OCI-LY1 (cell line): ENCODE results near the gene RWDD3.

Experiments
- H2AFZ ChIP-seq: fragments of 200-600 bp; sonication (generic), shearing (Covaris generic); 2 replicates; pipeline ENCODE4 v1.6.0; 2014; ENCODE audit warnings: antibody characterized with exemption, mild to moderate bottlenecking, low read length
- H3F3A ChIP-seq: fragments of 200-600 bp; sonication (generic), shearing (Covaris generic); 2 replicates; pipeline ENCODE4 v1.6.0; 2014; ENCODE audit warnings: mild to moderate bottlenecking, antibody characterized with exemption, low read length, moderate library complexity; ENCODE audit not compliant: insufficient read depth
- H3K27ac ChIP-seq: fragments of 200-600 bp; sonication (generic); 2 replicates; pipeline ENCODE4 v1.5.1; 2014; ENCODE audit warnings: low read length, mixed run types, mild to moderate bottlenecking, low read depth; ENCODE audit not compliant: poor library complexity, severe bottlenecking
- H3K27me3 ChIP-seq: fragments of 200-600 bp; sonication (generic); 2 replicates; pipeline ENCODE4 v1.6.0; 2014; ENCODE audit warnings: antibody characterized with exemption, mild to moderate bottlenecking, low read length, moderate library complexity; ENCODE audit not compliant: insufficient read depth
- H3K36me3 ChIP-seq: fragments of 200-600 bp; sonication (generic); 2 replicates; pipeline ENCODE4 v1.6.1; 2014; ENCODE audit warnings: mild to moderate bottlenecking, antibody characterized with exemption, low read length, moderate library complexity, mixed read lengths; ENCODE audit not compliant: insufficient read depth
- H3K4me1 ChIP-seq: fragments of 200-600 bp; sonication (generic); 2 replicates; pipeline ENCODE4 v1.5.1; 2014; ENCODE audit warnings: mild to moderate bottlenecking, low read length, moderate library complexity; ENCODE audit not compliant: insufficient read depth, severe bottlenecking
- H3K4me2 ChIP-seq: fragments of 200-600 bp; sonication (generic), shearing (Covaris generic); 2 replicates; pipeline ENCODE4 v1.6.1; 2014; ENCODE audit warnings: low read length
- H3K4me3 ChIP-seq: fragments of 200-600 bp; sonication (generic); 2 replicates; pipeline ENCODE4 v1.5.1; 2014; ENCODE audit warnings: low read length, low read depth, mild to moderate bottlenecking, mixed read lengths; ENCODE audit not compliant: poor library complexity, severe bottlenecking
- H3K79me2 ChIP-seq: fragments of 200-600 bp; shearing (Covaris generic); 2 replicates; pipeline ENCODE4 v1.6.1; 2016; ENCODE audit warnings: mixed run types, low read length, mixed read lengths; ENCODE audit not compliant: insufficient read depth
- H3K9ac ChIP-seq: fragments of 200-600 bp; sonication (generic), shearing (Covaris generic); 2 replicates; pipeline ENCODE4 v1.6.1; 2014; ENCODE audit warnings: mild to moderate bottlenecking, low read length, mixed read lengths
- H3K9me2 ChIP-seq: fragments of 200-600 bp; sonication (generic), shearing (Covaris generic); 2 replicates; pipeline ENCODE4 v1.6.1; 2014; ENCODE audit warnings: low read depth, mild to moderate bottlenecking, low read length, mixed read lengths
- H3K9me3 ChIP-seq: fragments of 200-600 bp; shearing (Covaris generic); 2 replicates; pipeline ENCODE4 v1.6.1; 2014; ENCODE audit warnings: low read length, mixed read lengths
- H4K20me1 ChIP-seq: fragments of 200-600 bp; sonication (generic), shearing (Covaris generic); 2 replicates; pipeline ENCODE4 v1.6.0; 2016; ENCODE audit warnings: mild to moderate bottlenecking, low read length; ENCODE audit not compliant: insufficient read depth
- EZH2 ChIP-seq: fragments of 200-600 bp; sonication (generic), shearing (Covaris generic); IDR thresholded peaks from 2 replicates; pipeline ENCODE4 v1.8.0; 2017; ENCODE audit warnings: borderline replicate concordance, mixed run types, mild to moderate bottlenecking, antibody characterized with exemption, low read length, moderate library complexity, mixed read lengths
- TF ChIP-seq, protein P1 (sequence below): fragments of 200-600 bp; sonication (generic), shearing (Covaris generic); IDR thresholded peaks from 2 replicates; pipeline ENCODE4 v1.5.1; 2017; ENCODE audit warnings: mild to moderate bottlenecking, antibody characterized with exemption, low read length, moderate library complexity, mixed read lengths

Gene RWDD3

GRCh38 chr1:95263450-95263849 lies 29.4 kb downstream of the RWDD3 start:
- no peaks in the 10 kb centered on the region for H3K27me3 ChIP-seq
- no peaks in the 10 kb centered on the region for H3K9me3 ChIP-seq
- H3F3A ChIP-seq, result no peaks in the 10 kb centered on the region
- no peaks in the 10 kb centered on the region for H4K20me1 ChIP-seq
- no peaks in the 10 kb centered on the region for H3K4me1 ChIP-seq
- H3K9ac ChIP-seq, result no peak overlapping the region
- no peak overlapping the region for H3K27ac ChIP-seq
- H2AFZ ChIP-seq, result no peak overlapping the region
- H3K79me2 ChIP-seq, result no peaks in the 10 kb centered on the region
- H3K9me2 ChIP-seq, result no peaks in the 10 kb centered on the region
- no peak overlapping the region for H3K4me3 ChIP-seq
- no peaks in the 10 kb centered on the region for H3K36me3 ChIP-seq
- TF ChIP-seq, protein P1, sequence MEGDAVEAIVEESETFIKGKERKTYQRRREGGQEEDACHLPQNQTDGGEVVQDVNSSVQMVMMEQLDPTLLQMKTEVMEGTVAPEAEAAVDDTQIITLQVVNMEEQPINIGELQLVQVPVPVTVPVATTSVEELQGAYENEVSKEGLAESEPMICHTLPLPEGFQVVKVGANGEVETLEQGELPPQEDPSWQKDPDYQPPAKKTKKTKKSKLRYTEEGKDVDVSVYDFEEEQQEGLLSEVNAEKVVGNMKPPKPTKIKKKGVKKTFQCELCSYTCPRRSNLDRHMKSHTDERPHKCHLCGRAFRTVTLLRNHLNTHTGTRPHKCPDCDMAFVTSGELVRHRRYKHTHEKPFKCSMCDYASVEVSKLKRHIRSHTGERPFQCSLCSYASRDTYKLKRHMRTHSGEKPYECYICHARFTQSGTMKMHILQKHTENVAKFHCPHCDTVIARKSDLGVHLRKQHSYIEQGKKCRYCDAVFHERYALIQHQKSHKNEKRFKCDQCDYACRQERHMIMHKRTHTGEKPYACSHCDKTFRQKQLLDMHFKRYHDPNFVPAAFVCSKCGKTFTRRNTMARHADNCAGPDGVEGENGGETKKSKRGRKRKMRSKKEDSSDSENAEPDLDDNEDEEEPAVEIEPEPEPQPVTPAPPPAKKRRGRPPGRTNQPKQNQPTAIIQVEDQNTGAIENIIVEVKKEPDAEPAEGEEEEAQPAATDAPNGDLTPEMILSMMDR, result no peak
- TF ChIP-seq EZH2, result no peak
- H3K4me2 ChIP-seq, result no peak overlapping the region

DNA sequence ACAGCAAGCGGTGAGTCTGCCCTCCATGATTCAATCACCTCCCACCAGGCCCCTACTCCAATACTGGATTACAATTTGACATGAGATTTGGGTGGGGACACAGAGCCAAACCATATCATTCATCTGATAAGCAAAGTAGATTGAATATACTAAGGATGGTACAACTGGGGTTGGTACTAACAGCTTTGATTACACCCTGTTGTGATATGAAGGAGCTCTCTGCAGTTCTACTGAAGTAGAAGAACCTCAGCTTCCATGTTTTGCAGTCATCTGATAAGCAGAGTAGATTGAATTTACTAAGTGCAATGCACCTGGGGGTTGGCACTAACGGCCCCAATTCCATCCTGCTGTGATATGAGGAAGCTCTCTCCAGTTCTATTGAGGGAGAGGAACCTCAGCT lies 31.1 kb downstream of the RWDD3 start:
- H3K27me3 ChIP-seq, result no peaks in the 10 kb centered on the region
- no peaks in the 10 kb centered on the region for H3K9me2 ChIP-seq
- no peak overlapping the region for H2AFZ ChIP-seq
- H3K4me3 ChIP-seq, result no peak overlapping the region
- H3K79me2 ChIP-seq, result no peaks in the 10 kb centered on the region
- no peaks in the 10 kb centered on the region for H3K36me3 ChIP-seq
- H3F3A ChIP-seq, result no peaks in the 10 kb centered on the region
- no peak overlapping the region for H3K27ac ChIP-seq
- H4K20me1 ChIP-seq, result no peaks in the 10 kb centered on the region
- no peak overlapping the region for H3K4me2 ChIP-seq
- no peaks in the 10 kb centered on the region for H3K9me3 ChIP-seq
- no peaks in the 10 kb centered on the region for H3K4me1 ChIP-seq
- H3K9ac ChIP-seq, result no peak overlapping the region
- TF ChIP-seq, protein P1, result no peak
- no peak for TF ChIP-seq EZH2

GRCh38 chr1:95276429-95276828 lies 42.4 kb downstream of the RWDD3 start:
- H2AFZ ChIP-seq, result no peak overlapping the region
- no peaks in the 10 kb centered on the region for H3F3A ChIP-seq
- TF ChIP-seq, protein P1, result no peak
- no peak for TF ChIP-seq EZH2
- no peaks in the 10 kb centered on the region for H3K79me2 ChIP-seq
- H3K27me3 ChIP-seq, result no peaks in the 10 kb centered on the region
- H3K9me3 ChIP-seq, result no peaks in the 10 kb centered on the region
- H3K4me3 ChIP-seq, result no peak overlapping the region
- H3K9ac ChIP-seq, result no peak overlapping the region
- H3K9me2 ChIP-seq, result no peaks in the 10 kb centered on the region
- H3K4me1 ChIP-seq, result no peaks in the 10 kb centered on the region
- H3K27ac ChIP-seq, result no peak overlapping the region
- no peak overlapping the region for H3K4me2 ChIP-seq
- H3K36me3 ChIP-seq, result no peaks in the 10 kb centered on the region
- H4K20me1 ChIP-seq, result no peaks in the 10 kb centered on the region
